Neuron (in vitro differentiated cells): ENCODE data around the gene ELF1.
"Not testable (repeated sequence)": the region's sequence is repeated elsewhere in the genome, so short reads cannot be mapped to it uniquely, and the experiment has no call there.

Source experiments
- H2AFZ ChIP-seq: one replicate; pipeline ENCODE4 v1.6.1; 2013; ENCODE audit warnings: low read depth, mild to moderate bottlenecking, inconsistent platforms, low read length, moderate library complexity
- H3K27me3 ChIP-seq: one replicate; pipeline ENCODE4 v1.6.1; 2013; ENCODE audit warnings: low read length; ENCODE audit not compliant: insufficient read depth
- H3K36me3 ChIP-seq: one replicate; pipeline ENCODE4 v1.6.1; 2013; ENCODE audit warnings: low read length; ENCODE audit not compliant: insufficient read depth
- H3K4me1 ChIP-seq: one replicate; pipeline ENCODE4 v1.6.1; 2013; ENCODE audit warnings: low read length; ENCODE audit not compliant: insufficient read depth
- H3K4me3 ChIP-seq: 2 replicates; pipeline ENCODE4 v1.5.1; 2013; ENCODE audit warnings: mild to moderate bottlenecking, low read length, moderate library complexity
- H3K9me3 ChIP-seq: one replicate; pipeline ENCODE4 v1.6.1; 2013; ENCODE audit warnings: low read length

Gene ELF1

GRCh38 chr13:40979232-40979631 lies 39.9 kb downstream of the ELF1 start:
- no peak overlapping the region for H3K4me3 ChIP-seq
- no peak overlapping the region for H2AFZ ChIP-seq
- H3K4me1 ChIP-seq, result no peaks in the 10 kb centered on the region
- no peaks in the 10 kb centered on the region for H3K36me3 ChIP-seq
- H3K27me3 ChIP-seq, result no peaks in the 10 kb centered on the region
- H3K9me3 ChIP-seq, result no peaks in the 10 kb centered on the region

- H3K4me3 ChIP-seq, H3K27me3 ChIP-seq, H3K9me3 ChIP-seq, H3K4me1 ChIP-seq, H3K36me3 ChIP-seq, H2AFZ ChIP-seq: not testable (repeated sequence)
Observed at GRCh38 chr13:40978109-40978508, 41.0 kb downstream of the ELF1 start.

- Histone ChIP-seq H2AFZ (no peak overlapping the region), H3K27me3 (no peaks in the 10 kb centered on the region), H3K4me1 (no peaks in the 10 kb centered on the region), H3K36me3 (no peaks in the 10 kb centered on the region), H3K9me3 (no peaks in the 10 kb centered on the region), H3K4me3 (no peak overlapping the region)
Observed at GRCh38 chr13:40975441-40975840, 43.7 kb downstream of the ELF1 start.

- Histone ChIP-seq H3K9me3 (no peaks in the 10 kb centered on the region), H3K4me3 (no peak overlapping the region), H3K36me3 (no peaks in the 10 kb centered on the region), H3K27me3 (no peaks in the 10 kb centered on the region), H2AFZ (no peak overlapping the region), H3K4me1 (no peaks in the 10 kb centered on the region)
Observed at GRCh38 chr13:40974460-40975407, 44.4 kb downstream of the ELF1 start.

- H3K27me3 ChIP-seq, result no peaks in the 10 kb centered on the region
- no peaks in the 10 kb centered on the region for H3K9me3 ChIP-seq
- H3K36me3 ChIP-seq, result no peaks in the 10 kb centered on the region
- no peak overlapping the region for H3K4me3 ChIP-seq
- H2AFZ ChIP-seq, result no peak overlapping the region
- H3K4me1 ChIP-seq, result no peaks in the 10 kb centered on the region
Observed at GRCh38 chr13:40973409-40973808, 45.7 kb downstream of the ELF1 start.

GRCh38 chr13:40971321-40971720 lies 47.8 kb downstream of the ELF1 start:
- H3K36me3 ChIP-seq, result no peaks in the 10 kb centered on the region
- H3K4me3 ChIP-seq, result no peak overlapping the region
- no peaks in the 10 kb centered on the region for H3K9me3 ChIP-seq

GRCh38 chr13:40970803-40971202 lies 48.3 kb downstream of the ELF1 start:
- Histone ChIP-seq H3K4me1 (no peaks in the 10 kb centered on the region), H3K27me3 (no peaks in the 10 kb centered on the region), H2AFZ (no peak overlapping the region), H3K9me3 (no peaks in the 10 kb centered on the region), H3K4me3 (no peak overlapping the region), H3K36me3 (no peaks in the 10 kb centered on the region)

More at GRCh38 chr13:40971321-40971720, 47.8 kb downstream of the ELF1 start:
- no peaks in the 10 kb centered on the region for H3K4me1 ChIP-seq
- H3K27me3 ChIP-seq, result no peaks in the 10 kb centered on the region
- H2AFZ ChIP-seq, result no peak overlapping the region

GRCh38 chr13:40969169-40969901 lies 49.8 kb downstream of the ELF1 start:
- no peaks in the 10 kb centered on the region for H3K27me3 ChIP-seq
- no peak overlapping the region for H3K4me3 ChIP-seq
- H2AFZ ChIP-seq, result no peak overlapping the region
- H3K9me3 ChIP-seq, result no peaks in the 10 kb centered on the region
- H3K36me3 ChIP-seq, result no peaks in the 10 kb centered on the region
- no peaks in the 10 kb centered on the region for H3K4me1 ChIP-seq

- no peak overlapping the region for H3K4me3 ChIP-seq
- H3K36me3 ChIP-seq, result no peaks in the 10 kb centered on the region
Observed at GRCh38 chr13:40968416-40969000, 50.6 kb downstream of the ELF1 start.

GRCh38 chr13:40966298-40966697 lies 52.8 kb downstream of the ELF1 start:
- Histone ChIP-seq H3K36me3 (no peaks in the 10 kb centered on the region), H3K27me3 (no peaks in the 10 kb centered on the region), H3K9me3 (no peaks in the 10 kb centered on the region), H2AFZ (no peak overlapping the region), H3K4me1 (no peaks in the 10 kb centered on the region), H3K4me3 (no peak overlapping the region)

More at GRCh38 chr13:40968416-40969000, 50.6 kb downstream of the ELF1 start:
- Histone ChIP-seq H3K4me1 (no peaks in the 10 kb centered on the region), H3K27me3 (no peaks in the 10 kb centered on the region), H2AFZ (no peak overlapping the region), H3K9me3 (no peaks in the 10 kb centered on the region)

- Histone ChIP-seq H2AFZ (no peak overlapping the region), H3K36me3 (no peaks in the 10 kb centered on the region), H3K27me3 (no peaks in the 10 kb centered on the region), H3K4me1 (no peaks in the 10 kb centered on the region), H3K4me3 (no peak overlapping the region), H3K9me3 (no peaks in the 10 kb centered on the region)
Observed at GRCh38 chr13:40963927-40964326, 55.2 kb downstream of the ELF1 start.

- Histone ChIP-seq H2AFZ (no peak overlapping the region), H3K4me1 (no peaks in the 10 kb centered on the region), H3K27me3 (no peaks in the 10 kb centered on the region), H3K36me3 (no peaks in the 10 kb centered on the region), H3K4me3 (no peak overlapping the region), H3K9me3 (peaks cover 2% of the 10 kb centered on the region)
Observed at GRCh38 chr13:40961826-40962225, 57.3 kb downstream of the ELF1 start.

- Histone ChIP-seq H3K9me3 (peaks cover 2% of the 10 kb centered on the region), H3K36me3 (no peaks in the 10 kb centered on the region), H3K4me3 (no peak overlapping the region), H2AFZ (no peak overlapping the region), H3K27me3 (no peaks in the 10 kb centered on the region), H3K4me1 (no peaks in the 10 kb centered on the region)
Observed at GRCh38 chr13:40961214-40961613, 57.9 kb downstream of the ELF1 start.
